Measurements from ENCODE around the gene DGUOK.

Gene DGUOK

DNA sequence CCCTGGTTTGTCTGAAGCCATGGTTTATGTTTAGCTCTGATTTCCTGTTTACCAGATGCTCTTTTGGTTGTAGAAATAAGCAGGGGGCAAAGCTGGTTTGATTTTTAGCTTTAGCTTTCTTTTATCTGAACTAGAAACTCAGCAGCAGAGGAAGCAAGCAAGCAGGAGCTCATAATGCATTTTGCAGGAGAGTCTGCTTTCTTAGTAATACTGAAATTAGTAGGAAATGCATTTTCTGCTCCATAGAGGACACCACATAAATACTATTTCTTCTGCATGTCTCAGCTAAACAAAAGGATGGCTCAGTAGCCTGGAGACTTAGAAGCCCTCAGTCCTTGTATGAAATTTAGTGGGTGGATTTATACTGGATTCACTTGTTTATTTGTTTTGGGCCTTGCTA lies 23.1 kb downstream of the DGUOK start:
- Histone ChIP-seq H3K36me3 (ENCODE audit: control insufficient read depth in 2 of 2, insufficient read depth in 2 of 2, low read length in 2 of 2) (peaks cover 39 to 68% of the 10 kb centered on the region in 2 donors), H3K9ac (ENCODE audit: low read length in 2 of 2) (no peak overlapping the region), H3K4me3 (ENCODE audit: low read length in 2 of 2) (no peak overlapping the region), H3K27ac (ENCODE audit: low read length) (no peak overlapping the region), H3K9me3 (ENCODE audit: control insufficient read depth in 2 of 2, low read length in 2 of 2) (no peaks in the 10 kb centered on the region), H3K4me1 (ENCODE audit: control insufficient read depth, insufficient read depth, low read length) (no peaks in the 10 kb centered on the region), H3K27me3 (ENCODE audit: control insufficient read depth in 1 of 2, insufficient read depth in 2 of 2, low read length in 2 of 2) (no peaks in the 10 kb centered on the region)

- Histone ChIP-seq H3K4me3 (ENCODE audit: low read length in 2 of 2) (no peak overlapping the region), H3K27ac (ENCODE audit: low read length) (no peak overlapping the region), H3K9ac (ENCODE audit: low read length in 2 of 2) (no peak overlapping the region), H3K9me3 (ENCODE audit: control insufficient read depth in 2 of 2, low read length in 2 of 2) (no peaks in the 10 kb centered on the region), H3K36me3 (ENCODE audit: control insufficient read depth in 2 of 2, insufficient read depth in 2 of 2, low read length in 2 of 2) (peaks cover 42 to 61% of the 10 kb centered on the region in 2 donors), H3K4me1 (ENCODE audit: control insufficient read depth, insufficient read depth, low read length) (no peaks in the 10 kb centered on the region), H3K27me3 (ENCODE audit: control insufficient read depth in 1 of 2, insufficient read depth in 2 of 2, low read length in 2 of 2) (no peaks in the 10 kb centered on the region)
These were observed 26.1 kb downstream of the DGUOK start for GRCh38 chr2:73952499-73953446.

DNA sequence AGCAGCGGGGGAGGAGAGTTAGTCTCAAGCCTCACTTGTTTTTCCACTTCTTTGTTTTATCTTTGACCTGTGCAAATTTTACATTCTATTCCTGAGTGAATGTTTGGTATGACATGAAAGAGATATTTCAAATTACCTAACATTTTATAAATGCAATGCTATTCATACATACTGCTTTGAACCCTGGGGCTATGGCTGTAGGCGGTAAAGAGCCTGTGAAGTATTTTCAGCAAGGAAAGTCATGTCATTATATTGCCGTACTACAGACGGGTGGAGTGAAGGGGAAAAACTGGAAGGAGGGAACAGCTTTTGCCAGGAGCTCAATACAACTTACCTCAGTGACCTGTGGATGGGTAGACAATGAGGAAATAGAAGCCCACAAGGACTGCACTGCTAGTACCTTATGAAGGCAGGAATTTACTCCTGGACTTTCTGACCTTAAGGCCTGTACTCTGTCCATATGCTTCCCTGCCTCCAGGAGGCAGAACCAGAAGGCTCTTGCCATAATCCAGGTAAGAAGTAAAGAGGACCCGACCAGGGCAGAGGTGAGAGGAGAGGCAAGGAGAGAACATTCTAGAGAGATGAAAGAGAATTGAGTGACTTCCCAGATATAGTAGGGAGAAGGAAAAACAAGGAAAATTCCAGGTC lies 29.7 kb downstream of the DGUOK start:
- peaks cover 39 to 48% of the 10 kb centered on the region in 2 donors for H3K36me3 ChIP-seq (ENCODE audit: control insufficient read depth in 2 of 2, insufficient read depth in 2 of 2, low read length in 2 of 2)
- no peak overlapping the region for H3K4me3 ChIP-seq (ENCODE audit: low read length in 2 of 2)
- H3K27ac ChIP-seq (ENCODE audit: low read length), result no peak overlapping the region
- no peaks in the 10 kb centered on the region for H3K4me1 ChIP-seq (ENCODE audit: control insufficient read depth, insufficient read depth, low read length)
- no peaks in the 10 kb centered on the region for H3K27me3 ChIP-seq (ENCODE audit: control insufficient read depth in 1 of 2, insufficient read depth in 2 of 2, low read length in 2 of 2)
- no peak overlapping the region for H3K9ac ChIP-seq (ENCODE audit: low read length in 2 of 2)
- H3K9me3 ChIP-seq (ENCODE audit: control insufficient read depth in 2 of 2, low read length in 2 of 2), result no peaks in the 10 kb centered on the region

GRCh38 chr2:73961274-73961673 lies 34.6 kb downstream of the DGUOK start:
- Histone ChIP-seq H3K9ac (ENCODE audit: low read length in 2 of 2) (no peak overlapping the region), H3K27ac (ENCODE audit: low read length) (no peak overlapping the region), H3K27me3 (ENCODE audit: control insufficient read depth in 1 of 2, insufficient read depth in 2 of 2, low read length in 2 of 2) (no peaks in the 10 kb centered on the region), H3K4me3 (ENCODE audit: low read length in 2 of 2) (no peak overlapping the region), H3K9me3 (ENCODE audit: control insufficient read depth in 2 of 2, low read length in 2 of 2) (peaks cover 0 to 6% of the 10 kb centered on the region in 2 donors), H3K36me3 (ENCODE audit: control insufficient read depth in 2 of 2, insufficient read depth in 2 of 2, low read length in 2 of 2) (peaks cover 25% of the 10 kb centered on the region in 2 donors), H3K4me1 (ENCODE audit: control insufficient read depth, insufficient read depth, low read length) (no peaks in the 10 kb centered on the region)

GRCh38 chr2:73961823-73962615 lies 35.3 kb downstream of the DGUOK start:
- Histone ChIP-seq H3K27me3 (ENCODE audit: control insufficient read depth in 1 of 2, insufficient read depth in 2 of 2, low read length in 2 of 2) (no peaks in the 10 kb centered on the region), H3K9ac (ENCODE audit: low read length in 2 of 2) (no peak overlapping the region), H3K4me3 (ENCODE audit: low read length in 2 of 2) (no peak overlapping the region)

DNA sequence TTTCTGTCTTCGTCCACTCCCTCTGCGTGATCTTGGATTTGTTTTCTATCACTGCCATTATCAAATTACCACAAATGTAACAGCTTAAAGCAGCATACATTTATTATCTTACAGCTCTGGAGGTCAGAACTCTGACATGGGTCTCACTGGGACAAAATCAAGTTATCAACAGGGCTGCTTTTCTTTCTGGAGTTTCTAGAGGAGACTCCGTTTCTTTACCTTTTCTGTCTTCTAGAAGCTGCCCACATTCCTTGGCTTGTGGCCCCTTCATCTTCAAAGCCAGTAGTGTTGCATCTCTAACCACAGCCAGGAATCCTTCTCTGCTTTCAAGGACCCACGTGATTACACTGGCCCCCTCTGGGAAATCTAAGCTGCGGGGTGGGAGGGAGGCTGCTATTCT lies 36.1 kb downstream of the DGUOK start:
- Histone ChIP-seq H3K36me3 (ENCODE audit: control insufficient read depth in 2 of 2, insufficient read depth in 2 of 2, low read length in 2 of 2) (peaks cover 15 to 19% of the 10 kb centered on the region in 2 donors), H3K4me3 (ENCODE audit: low read length in 2 of 2) (no peak overlapping the region), H3K9me3 (ENCODE audit: control insufficient read depth in 2 of 2, low read length in 2 of 2) (peaks cover 0 to 6% of the 10 kb centered on the region in 2 donors), H3K4me1 (ENCODE audit: control insufficient read depth, insufficient read depth, low read length) (no peaks in the 10 kb centered on the region), H3K27ac (ENCODE audit: low read length) (no peak overlapping the region), H3K27me3 (ENCODE audit: control insufficient read depth in 1 of 2, insufficient read depth in 2 of 2, low read length in 2 of 2) (no peaks in the 10 kb centered on the region), H3K9ac (ENCODE audit: low read length in 2 of 2) (no peak overlapping the region)

More at GRCh38 chr2:73961823-73962615, 35.3 kb downstream of the DGUOK start:
- Histone ChIP-seq H3K9me3 (ENCODE audit: control insufficient read depth in 2 of 2, low read length in 2 of 2) (peaks cover 0 to 6% of the 10 kb centered on the region in 2 donors), H3K36me3 (ENCODE audit: control insufficient read depth in 2 of 2, insufficient read depth in 2 of 2, low read length in 2 of 2) (peaks cover 18 to 21% of the 10 kb centered on the region in 2 donors), H3K27ac (ENCODE audit: low read length) (no peak overlapping the region), H3K4me1 (ENCODE audit: control insufficient read depth, insufficient read depth, low read length) (no peaks in the 10 kb centered on the region)

GRCh38 chr2:73963385-73964120 lies 36.9 kb downstream of the DGUOK start:
- Histone ChIP-seq H3K9ac (ENCODE audit: low read length in 2 of 2) (no peak overlapping the region), H3K27me3 (ENCODE audit: control insufficient read depth in 1 of 2, insufficient read depth in 2 of 2, low read length in 2 of 2) (no peaks in the 10 kb centered on the region), H3K9me3 (ENCODE audit: control insufficient read depth in 2 of 2, low read length in 2 of 2) (peaks cover 0 to 6% of the 10 kb centered on the region in 2 donors), H3K36me3 (ENCODE audit: control insufficient read depth in 2 of 2, insufficient read depth in 2 of 2, low read length in 2 of 2) (peaks cover 11 to 12% of the 10 kb centered on the region in 2 donors), H3K4me1 (ENCODE audit: control insufficient read depth, insufficient read depth, low read length) (no peaks in the 10 kb centered on the region), H3K4me3 (ENCODE audit: low read length in 2 of 2) (no peak overlapping the region), H3K27ac (ENCODE audit: low read length) (no peak overlapping the region)

DNA sequence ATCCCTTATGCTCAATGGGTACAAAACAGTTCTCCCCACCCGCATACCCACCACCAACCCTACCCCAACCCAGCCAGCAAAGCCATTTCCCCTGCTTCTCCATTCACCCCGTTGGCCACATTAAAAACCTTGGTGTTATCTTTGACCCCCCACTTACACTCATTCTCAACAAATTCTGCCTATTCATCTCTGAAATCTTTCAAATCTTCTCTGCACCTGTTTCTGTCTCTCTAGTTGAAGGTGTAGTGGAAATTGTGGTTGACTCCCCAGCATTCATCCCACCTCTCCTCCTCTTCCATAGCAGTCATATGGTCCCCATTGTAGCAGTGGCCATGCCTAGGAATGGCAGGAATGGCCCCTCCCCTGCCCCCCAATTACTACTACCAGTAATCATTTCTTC lies 37.5 kb downstream of the DGUOK start:
- Histone ChIP-seq H3K36me3 (ENCODE audit: control insufficient read depth in 2 of 2, insufficient read depth in 2 of 2, low read length in 2 of 2) (peaks cover 4 to 5% of the 10 kb centered on the region in 2 donors), H3K4me1 (ENCODE audit: control insufficient read depth, insufficient read depth, low read length) (no peaks in the 10 kb centered on the region), H3K27me3 (ENCODE audit: control insufficient read depth in 1 of 2, insufficient read depth in 2 of 2, low read length in 2 of 2) (no peaks in the 10 kb centered on the region), H3K27ac (ENCODE audit: low read length) (no peak overlapping the region), H3K4me3 (ENCODE audit: low read length in 2 of 2) (no peak overlapping the region), H3K9ac (ENCODE audit: low read length in 2 of 2) (no peak overlapping the region), H3K9me3 (ENCODE audit: control insufficient read depth in 2 of 2, low read length in 2 of 2) (peaks cover 0 to 6% of the 10 kb centered on the region in 2 donors)

- Histone ChIP-seq H3K27ac (ENCODE audit: low read length) (no peak overlapping the region), H3K4me1 (ENCODE audit: control insufficient read depth, insufficient read depth, low read length) (no peaks in the 10 kb centered on the region), H3K4me3 (ENCODE audit: low read length in 2 of 2) (no peak overlapping the region), H3K36me3 (ENCODE audit: control insufficient read depth in 2 of 2, insufficient read depth in 2 of 2, low read length in 2 of 2) (no peaks in the 10 kb centered on the region), H3K9ac (ENCODE audit: low read length in 2 of 2) (no peak overlapping the region), H3K9me3 (ENCODE audit: control insufficient read depth in 2 of 2, low read length in 2 of 2) (peaks cover 0 to 6% of the 10 kb centered on the region in 2 donors), H3K27me3 (ENCODE audit: control insufficient read depth in 1 of 2, insufficient read depth in 2 of 2, low read length in 2 of 2) (no peaks in the 10 kb centered on the region)
These were observed 38.4 kb downstream of the DGUOK start for GRCh38 chr2:73965053-73965452.
